ENCODE results near the gene WDR45B. TPM values are rescaled to one million over a fixed set of nuclear protein-coding genes. Genes with fewer than 3 reads are reported as not detected.

Gene WDR45B
- polyA plus RNA-seq, 1 donor from 2014 or later, result 131 TPM

- Histone ChIP-seq H3K9me3 (ENCODE audit: low read length) (no peaks in the 10 kb centered on the region), H3F3A (ENCODE audit: insufficient read depth, low read length, poor library complexity, severe bottlenecking) (no peaks in the 10 kb centered on the region), H3K4me2 (ENCODE audit: low read length) (no peak overlapping the region), H3K79me2 (replicated peaks; ENCODE audit: insufficient read depth, low read length) (no peaks in the 10 kb centered on the region), H3K4me3 (ENCODE audit: low read length) (no peak overlapping the region), H3K9me2 (ENCODE audit: insufficient read depth, low read length) (no peaks in the 10 kb centered on the region), H3K27me3 (ENCODE audit: insufficient read depth, low read depth, low read length) (no peaks in the 10 kb centered on the region), H3K9ac (ENCODE audit: low read length) (no peak overlapping the region), H3K27ac (ENCODE audit: low read length) (no peak overlapping the region), H3K36me3 (ENCODE audit: insufficient read depth, low read length) (no peaks in the 10 kb centered on the region), H2AFZ (ENCODE audit: low read depth, low read length) (no peak overlapping the region), H4K20me1 (ENCODE audit: insufficient read depth) (no peaks in the 10 kb centered on the region)
- TF ChIP-seq EZH2 (IDR thresholded peaks at IDR 0.05; ENCODE audit: borderline replicate concordance, insufficient read depth, low read length, poor library complexity, severe bottlenecking) (no peak), POLR2AphosphoS5 (IDR thresholded peaks at IDR 0.05) (no peak), CTCF (IDR thresholded peaks at IDR 0.05; ENCODE audit: poor library complexity, severe bottlenecking) (no peak), MXI1 (conservative IDR thresholded peaks at IDR 0.05; ENCODE audit: poor library complexity, severe bottlenecking) (no peak), EP300 (conservative IDR thresholded peaks at IDR 0.05; ENCODE audit: poor library complexity, severe bottlenecking) (no peak), TAF1 (IDR thresholded peaks at IDR 0.05; ENCODE audit: low read depth) (no peak), REST (IDR thresholded peaks at IDR 0.05; ENCODE audit: borderline replicate concordance) (no peak), RAD21 (conservative IDR thresholded peaks at IDR 0.05) (no peak), SMC3 (conservative IDR thresholded peaks at IDR 0.05; ENCODE audit: poor library complexity) (no peak)
These were observed 32.9 kb downstream of the WDR45B start for GRCh38 chr17:82615084-82616020.

GRCh38 chr17:82614095-82614631 lies 34.1 kb downstream of the WDR45B start:
- Histone ChIP-seq H3F3A (ENCODE audit: insufficient read depth, low read length, poor library complexity, severe bottlenecking) (no peaks in the 10 kb centered on the region), H3K27me3 (ENCODE audit: insufficient read depth, low read depth, low read length) (no peaks in the 10 kb centered on the region), H3K4me3 (ENCODE audit: low read length) (no peak overlapping the region), H3K9ac (ENCODE audit: low read length) (no peak overlapping the region), H3K79me2 (replicated peaks; ENCODE audit: insufficient read depth, low read length) (no peaks in the 10 kb centered on the region), H2AFZ (ENCODE audit: low read depth, low read length) (no peak overlapping the region), H3K36me3 (ENCODE audit: insufficient read depth, low read length) (no peaks in the 10 kb centered on the region), H3K9me3 (ENCODE audit: low read length) (no peaks in the 10 kb centered on the region), H3K9me2 (ENCODE audit: insufficient read depth, low read length) (no peaks in the 10 kb centered on the region), H3K4me2 (ENCODE audit: low read length) (no peak overlapping the region), H3K27ac (ENCODE audit: low read length) (no peak overlapping the region), H4K20me1 (ENCODE audit: insufficient read depth) (no peaks in the 10 kb centered on the region)
- TF ChIP-seq EZH2 (IDR thresholded peaks at IDR 0.05; ENCODE audit: borderline replicate concordance, insufficient read depth, low read length, poor library complexity, severe bottlenecking) (no peak), RAD21 (conservative IDR thresholded peaks at IDR 0.05) (no peak), MXI1 (conservative IDR thresholded peaks at IDR 0.05; ENCODE audit: poor library complexity, severe bottlenecking) (no peak), REST (IDR thresholded peaks at IDR 0.05; ENCODE audit: borderline replicate concordance) (no peak), CTCF (IDR thresholded peaks at IDR 0.05; ENCODE audit: poor library complexity, severe bottlenecking) (no peak), SMC3 (conservative IDR thresholded peaks at IDR 0.05; ENCODE audit: poor library complexity) (no peak), TAF1 (IDR thresholded peaks at IDR 0.05; ENCODE audit: low read depth) (no peak), EP300 (conservative IDR thresholded peaks at IDR 0.05; ENCODE audit: poor library complexity, severe bottlenecking) (no peak), POLR2AphosphoS5 (IDR thresholded peaks at IDR 0.05) (no peak)
